Mesothelial cell of epicardium (in vitro differentiated cells): ENCODE data around the gene GPR135. TPM values are rescaled to one million over a fixed set of nuclear protein-coding genes. Genes with fewer than 3 reads are reported as not detected.

ENCODE experiments used
- DNase-seq, 2 experiments: peaks; one replicate each; pipeline ENCODE4 v3.0.0; 2021; ENCODE audit warnings: low spot score in 2 of 2; ENCODE audit not compliant: unreplicated experiment in 2 of 2
- H3K27ac Mint-ChIP-seq: 2 replicates; pipeline ENCODE4 v1.8.0; 2021; ENCODE audit warnings: mixed read lengths
- H3K27me3 Mint-ChIP-seq: 2 replicates; pipeline ENCODE4 v1.8.0; 2021; ENCODE audit warnings: low read depth, mixed read lengths
- H3K36me3 Mint-ChIP-seq: 2 replicates; pipeline ENCODE4 v1.8.0; 2021; ENCODE audit warnings: mixed read lengths
- H3K4me1 Mint-ChIP-seq: 2 replicates; pipeline ENCODE4 v1.8.0; 2021; ENCODE audit warnings: mixed read lengths
- H3K4me3 Mint-ChIP-seq: 2 replicates; pipeline ENCODE4 v1.8.0; 2021; ENCODE audit warnings: mild to moderate bottlenecking, moderate library complexity, mixed read lengths
- H3K9me3 Mint-ChIP-seq: 2 replicates; pipeline ENCODE4 v1.8.0; 2021; ENCODE audit warnings: mixed read lengths
- total RNA-seq: library from RNA; stranded (reverse); gene quantifications from 3 replicates; pipeline ENCODE4 v1.2.1, GENCODE V29; 2021
- TF ChIP-seq, protein P1 (sequence below): fragments of 200-600 bp; sonication (generic); IDR thresholded peaks from one replicate; pipeline ENCODE4 v1.5.0; 2021; ENCODE audit warnings: antibody characterized with exemption; ENCODE audit not compliant: unreplicated experiment

GPR135 gene, protein sequence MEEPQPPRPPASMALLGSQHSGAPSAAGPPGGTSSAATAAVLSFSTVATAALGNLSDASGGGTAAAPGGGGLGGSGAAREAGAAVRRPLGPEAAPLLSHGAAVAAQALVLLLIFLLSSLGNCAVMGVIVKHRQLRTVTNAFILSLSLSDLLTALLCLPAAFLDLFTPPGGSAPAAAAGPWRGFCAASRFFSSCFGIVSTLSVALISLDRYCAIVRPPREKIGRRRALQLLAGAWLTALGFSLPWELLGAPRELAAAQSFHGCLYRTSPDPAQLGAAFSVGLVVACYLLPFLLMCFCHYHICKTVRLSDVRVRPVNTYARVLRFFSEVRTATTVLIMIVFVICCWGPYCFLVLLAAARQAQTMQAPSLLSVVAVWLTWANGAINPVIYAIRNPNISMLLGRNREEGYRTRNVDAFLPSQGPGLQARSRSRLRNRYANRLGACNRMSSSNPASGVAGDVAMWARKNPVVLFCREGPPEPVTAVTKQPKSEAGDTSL
- total RNA-seq: 3.7 to 4.2 TPM (median 3.8 TPM) in 3 replicates

GRCh38 chr14:59465316-59466135 lies at the start of gene GPR135:
TSS of gene GPR135 (minus strand) at chr14:59465380. CDS start at chr14:59465226, 154 bp downstream.
- H3K36me3 Mint-ChIP-seq: peaks cover 6% of the 10 kb centered on the region
- peak within 1 kb of the TSS; percentile 74 for H3K4me3 Mint-ChIP-seq
- TF ChIP-seq, protein P1, sequence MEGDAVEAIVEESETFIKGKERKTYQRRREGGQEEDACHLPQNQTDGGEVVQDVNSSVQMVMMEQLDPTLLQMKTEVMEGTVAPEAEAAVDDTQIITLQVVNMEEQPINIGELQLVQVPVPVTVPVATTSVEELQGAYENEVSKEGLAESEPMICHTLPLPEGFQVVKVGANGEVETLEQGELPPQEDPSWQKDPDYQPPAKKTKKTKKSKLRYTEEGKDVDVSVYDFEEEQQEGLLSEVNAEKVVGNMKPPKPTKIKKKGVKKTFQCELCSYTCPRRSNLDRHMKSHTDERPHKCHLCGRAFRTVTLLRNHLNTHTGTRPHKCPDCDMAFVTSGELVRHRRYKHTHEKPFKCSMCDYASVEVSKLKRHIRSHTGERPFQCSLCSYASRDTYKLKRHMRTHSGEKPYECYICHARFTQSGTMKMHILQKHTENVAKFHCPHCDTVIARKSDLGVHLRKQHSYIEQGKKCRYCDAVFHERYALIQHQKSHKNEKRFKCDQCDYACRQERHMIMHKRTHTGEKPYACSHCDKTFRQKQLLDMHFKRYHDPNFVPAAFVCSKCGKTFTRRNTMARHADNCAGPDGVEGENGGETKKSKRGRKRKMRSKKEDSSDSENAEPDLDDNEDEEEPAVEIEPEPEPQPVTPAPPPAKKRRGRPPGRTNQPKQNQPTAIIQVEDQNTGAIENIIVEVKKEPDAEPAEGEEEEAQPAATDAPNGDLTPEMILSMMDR: no peak
- peaks cover 25% of the 10 kb centered on the region for H3K27me3 Mint-ChIP-seq
- H3K27ac Mint-ChIP-seq: no peak within 1 kb of the TSS
- H3K9me3 Mint-ChIP-seq: no peaks in the 10 kb centered on the region
- DNase-seq: no peak
- peaks cover 6% of the 10 kb centered on the region for H3K4me1 Mint-ChIP-seq

GRCh38 chr14:59511916-59512575 lies 46.9 kb upstream of the GPR135 start:
- Mint-ChIP-seq H3K9me3 (peaks cover 20% of the 10 kb centered on the region), H3K27me3 (peaks cover 7% of the 10 kb centered on the region), H3K36me3 (no peaks in the 10 kb centered on the region), H3K4me3 (no peak overlapping the region), H3K27ac (no peak overlapping the region), H3K4me1 (no peaks in the 10 kb centered on the region)
- TF ChIP-seq, protein P1: no peak
- no peak for DNase-seq

GRCh38 chr14:59510966-59511365 lies 45.8 kb upstream of the GPR135 start:
- H3K36me3 Mint-ChIP-seq: no peaks in the 10 kb centered on the region
- peaks cover 16% of the 10 kb centered on the region for H3K9me3 Mint-ChIP-seq
- H3K4me1 Mint-ChIP-seq: no peaks in the 10 kb centered on the region
- TF ChIP-seq, protein P1: no peak
- H3K27me3 Mint-ChIP-seq: peaks cover 6% of the 10 kb centered on the region
- no peak overlapping the region for H3K4me3 Mint-ChIP-seq
- H3K27ac Mint-ChIP-seq: no peak overlapping the region
- DNase-seq: no peak

DNA sequence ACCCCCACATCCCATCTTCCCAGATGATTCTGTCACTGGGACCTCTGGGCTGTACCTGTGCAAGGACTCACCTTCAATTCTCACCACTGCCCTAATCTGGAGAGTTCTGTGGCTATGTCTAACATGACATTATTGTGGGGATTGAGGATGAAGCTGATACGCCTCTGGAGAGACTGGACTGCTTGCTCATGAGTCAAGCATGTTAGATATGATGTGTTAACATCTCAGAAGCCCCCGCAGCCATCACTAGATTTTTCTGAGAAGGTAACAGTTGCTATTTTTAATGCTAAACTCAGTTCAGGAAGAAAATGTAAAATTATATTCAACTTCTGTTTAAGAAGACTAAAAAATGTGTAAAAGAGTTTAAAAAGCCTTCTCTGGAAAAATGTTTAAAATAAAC lies 44.8 kb upstream of the GPR135 start:
- Mint-ChIP-seq H3K9me3 (peaks cover 12% of the 10 kb centered on the region), H3K4me1 (no peaks in the 10 kb centered on the region), H3K27ac (no peak overlapping the region), H3K4me3 (no peak overlapping the region), H3K27me3 (peaks cover 6% of the 10 kb centered on the region), H3K36me3 (no peaks in the 10 kb centered on the region)
- TF ChIP-seq, protein P1: no peak
- no peak for DNase-seq

GRCh38 chr14:59509101-59509500 lies 43.9 kb upstream of the GPR135 start:
- no peaks in the 10 kb centered on the region for H3K4me1 Mint-ChIP-seq
- no peak overlapping the region for H3K4me3 Mint-ChIP-seq
- peaks cover 2% of the 10 kb centered on the region for H3K36me3 Mint-ChIP-seq
- peaks cover 4% of the 10 kb centered on the region for H3K27me3 Mint-ChIP-seq
- TF ChIP-seq, protein P1: no peak
- peaks cover 5% of the 10 kb centered on the region for H3K9me3 Mint-ChIP-seq
- no peak overlapping the region for H3K27ac Mint-ChIP-seq
- no peak for DNase-seq
